ENCODE measurements around the gene PAN3. TPM values are rescaled to one million over a fixed set of nuclear protein-coding genes. Genes with fewer than 3 reads are reported as not detected.

Gene PAN3
- total and polyA plus RNA-seq, 2 of the 8 experiments (the other 6 are each of a cell fraction or from before 2014, with no cell fraction given): 12.7 to 39.3 TPM

GRCh38 chr13:28173793-28174192 is 35.4 kb downstream of the PAN3 start:
- FAIRE-seq: no peak
- no peak overlapping the region for H3K56ac ChIP-seq (replicated peaks; ENCODE audit: insufficient read length, low read depth, low read length)
- POLR2A ChIA-PET (ENCODE audit: partially characterized antibody): interaction anchor here (1.2 kb wide), 1 partner anchor 15 kb away, joined by 3 read pairs; no protein-coding TSS in a partner anchor
- no peak for TF ChIP-seq KDM4A (IDR thresholded peaks at IDR 0.05; ENCODE audit: low read depth, low read length, severe bottlenecking)
- TF ChIP-seq CBX8 (IDR thresholded peaks at IDR 0.05; ENCODE audit: borderline replicate concordance, low read depth, low read length): no peak
- no peak for TF ChIP-seq TCF12 (IDR thresholded peaks at IDR 0.05; ENCODE audit: low read depth, low read length)
- no peak for TF ChIP-seq BCL11A (IDR thresholded peaks at IDR 0.05; ENCODE audit: low read depth in 2 of 2, low read length in 2 of 2)
- no peak for TF ChIP-seq ATF2 (IDR thresholded peaks at IDR 0.05; ENCODE audit: low read length)

More at GRCh38 chr13:28173793-28174192, 35.4 kb downstream of the PAN3 start:
- no peak overlapping the region for H2AFZ ChIP-seq (ENCODE audit: low read length)
- H3K23ac ChIP-seq (ENCODE audit: insufficient read length): no peak overlapping the region
- no peak overlapping the region for H2BK20ac ChIP-seq (ENCODE audit: low read length)
- H3K9ac ChIP-seq (replicated peaks in 1 of 4; ENCODE audit: extremely low read depth in 1 of 4, low read depth in 3 of 4, low read length in 3 of 4): no peak overlapping the region
- peaks cover 6 to 68% of the 10 kb centered on the region in 2 experiments; a peak in 2 of 4 replicates for H3K79me2 ChIP-seq (ENCODE audit: control insufficient read depth in 1 of 2, insufficient read depth in 2 of 2, low read length in 2 of 2)
- no peak overlapping the region for H3K4me3 ChIP-seq (ENCODE audit: extremely low read depth in 1 of 4, insufficient read depth in 2 of 4, low read depth in 3 of 4, low read length in 4 of 4)
- no peak overlapping the region for H3K27ac ChIP-seq (ENCODE audit: low read depth, low read length)
- H3K18ac ChIP-seq (ENCODE audit: extremely low read depth, low read length): no peak overlapping the region
- DNase-seq (ENCODE audit: low read depth in 1 of 2, low spot score in 2 of 2): no peak
- H3K4ac ChIP-seq (replicated peaks; ENCODE audit: insufficient read length, low read depth, low read length): no peak overlapping the region
- no peak overlapping the region for H3K4me2 ChIP-seq (ENCODE audit: insufficient read depth in 1 of 2, low read depth in 2 of 2, low read length in 2 of 2)
- no peak overlapping the region for H2BK5ac ChIP-seq (ENCODE audit: low read depth, low read length)
- peaks cover 4% of the 10 kb centered on the region in 2 experiments for H4K20me1 ChIP-seq (replicated peaks in 1 of 2; ENCODE audit: control insufficient read depth in 1 of 2, insufficient read depth in 2 of 2, low read length in 2 of 2)
- no peak overlapping the region for H3K14ac ChIP-seq (ENCODE audit: insufficient read length)
- no peak overlapping the region for H4K5ac ChIP-seq (ENCODE audit: insufficient read length, low read depth, low read length)
- H3K4me1 ChIP-seq (replicated peaks in 1 of 4; ENCODE audit: control insufficient read depth in 3 of 4, insufficient read depth in 4 of 4, low read length in 3 of 4): peaks cover 0 to 7% (median 2%) of the 10 kb centered on the region in 4 experiments; a peak in 2 of 7 replicates
- H2BK15ac ChIP-seq (ENCODE audit: low read length): no peak overlapping the region
- no peak overlapping the region for H2AK5ac ChIP-seq (ENCODE audit: low read depth, low read length)
- H3K27me3 ChIP-seq (replicated peaks in 1 of 4; ENCODE audit: control insufficient read depth in 3 of 4, extremely low read depth in 1 of 4, insufficient read depth in 3 of 4, low read length in 3 of 4): no peaks in the 10 kb centered on the region
- H4K91ac ChIP-seq (replicated peaks; ENCODE audit: insufficient read length, low read length): no peak overlapping the region
- CTCF ChIA-PET (ENCODE audit: partially characterized antibody): interaction anchor here (1.6 kb wide), 1 partner anchor 14 kb away, joined by 3 read pairs; no protein-coding TSS in a partner anchor
- peaks cover 3% of the 10 kb centered on the region for H3K79me1 ChIP-seq (ENCODE audit: low read depth, low read length)
- no peak overlapping the region for H2BK120ac ChIP-seq (replicated peaks; ENCODE audit: low read depth, low read length)
- peaks cover 0 to 15% (median 6%) of the 10 kb centered on the region in 4 experiments; a peak in 3 of 8 replicates for H3K36me3 ChIP-seq (ENCODE audit: control insufficient read depth in 2 of 4, insufficient read depth in 4 of 4, low read length in 3 of 4)
- H3K23me2 ChIP-seq (ENCODE audit: low read depth, low read length): no peaks in the 10 kb centered on the region
- no peak overlapping the region for H4K8ac ChIP-seq (ENCODE audit: extremely low read depth, insufficient read depth, low read length)
- H3K9me3 ChIP-seq (ENCODE audit: insufficient read depth in 2 of 2, low read depth in 1 of 2, low read length in 1 of 2): no peaks in the 10 kb centered on the region
- H2BK12ac ChIP-seq (ENCODE audit: low read depth, low read length): no peak overlapping the region
